Left lung (tissue), 10 donors: Measurements from ENCODE around the gene HPS1. TPM values are rescaled to one million over a fixed set of nuclear protein-coding genes. Genes with fewer than 3 reads are reported as not detected.
"Not testable (repeated sequence)": the region's sequence is repeated elsewhere in the genome, so short reads cannot be mapped to it uniquely, and the experiment has no call there.

Experiments used
- ATAC-seq: fragments of 200-7000 bp; cut with Tn5 transposase; one replicate; pipeline ENCODE4 v1.9.1; 2020; ENCODE audit warnings: moderate library complexity
- DNase-seq, 4 donors: peaks; one replicate each; pipeline ENCODE4 v3.0.0-alpha.2; 2013 to 2020
- H3K27ac ChIP-seq, 2 donors: fragments of 200-600 bp; sonication (generic) in 1 of 2; one replicate each; pipeline versions ENCODE4 v1.5.0 to v1.8.0; 2020 to 2021
- H3K27me3 ChIP-seq, 2 donors: fragments of 200-600 bp; sonication (generic) in 1 of 2; one replicate each; pipeline versions ENCODE4 v1.5.0 to v1.8.0; 2020 to 2021
- H3K36me3 ChIP-seq, 2 donors: fragments of 200-600 bp; sonication (generic) in 1 of 2; one replicate each; pipeline versions ENCODE4 v1.5.0 to v1.8.0; 2020 to 2021
- H3K4me1 ChIP-seq, 2 donors: fragments of 200-600 bp; one replicate each; pipeline ENCODE4 v1.8.0; 2021
- H3K4me3 ChIP-seq, 2 donors: fragments of 200-600 bp; sonication (generic) in 1 of 2; one replicate each; pipeline versions ENCODE4 v1.5.0 to v1.8.0; 2020 to 2021; ENCODE audit warnings: mild to moderate bottlenecking in 1 of 2
- H3K9me3 ChIP-seq, 2 donors: fragments of 200-600 bp; sonication (generic) in 1 of 2; one replicate each; pipeline versions ENCODE4 v1.5.0 to v1.8.0; 2020 to 2021
- CTCF ChIP-seq, 2 donors: fragments of 200-600 bp; sonication (generic) in 1 of 2; IDR thresholded peaks; one replicate each; pipeline versions ENCODE4 v1.5.0 to v1.8.0; 2021; ENCODE audit warnings: antibody characterized with exemption in 2 of 2
- intact Hi-C, 2 donors: fragments of 100-400 bp; cut with DNase I; formaldehyde crosslinking; loops; one replicate each; pipeline versions ENCODE4 v1.11.2 to v1.14.2; 2022
- polyA plus RNA-seq, 6 donors: library from polyadenylated mRNA; unstranded; fragments of 120-200 nt; gene quantifications; one replicate each; pipeline ENCODE4 v1.2.1, GENCODE V29; 2013; ENCODE audit not compliant: insufficient read length in 6 of 6
- total RNA-seq, 2 donors: library from RNA; stranded (reverse); fragmentation: NEBNext Ultra II Directional; extraction: Animal tissue kit (Norgen Biotek cat#: 25700); gene quantifications; one replicate each; pipeline ENCODE4 v1.2.1, GENCODE V29; 2021
- donor health status: DM: no; HTN: yes; CAD: no.
- donor health status: DM: no; HTN: no; CAD: no.

The HPS1 gene
- total and polyA plus RNA-seq, 8 donors, result 32.1 to 95.0 (median 36.8) TPM

DNA sequence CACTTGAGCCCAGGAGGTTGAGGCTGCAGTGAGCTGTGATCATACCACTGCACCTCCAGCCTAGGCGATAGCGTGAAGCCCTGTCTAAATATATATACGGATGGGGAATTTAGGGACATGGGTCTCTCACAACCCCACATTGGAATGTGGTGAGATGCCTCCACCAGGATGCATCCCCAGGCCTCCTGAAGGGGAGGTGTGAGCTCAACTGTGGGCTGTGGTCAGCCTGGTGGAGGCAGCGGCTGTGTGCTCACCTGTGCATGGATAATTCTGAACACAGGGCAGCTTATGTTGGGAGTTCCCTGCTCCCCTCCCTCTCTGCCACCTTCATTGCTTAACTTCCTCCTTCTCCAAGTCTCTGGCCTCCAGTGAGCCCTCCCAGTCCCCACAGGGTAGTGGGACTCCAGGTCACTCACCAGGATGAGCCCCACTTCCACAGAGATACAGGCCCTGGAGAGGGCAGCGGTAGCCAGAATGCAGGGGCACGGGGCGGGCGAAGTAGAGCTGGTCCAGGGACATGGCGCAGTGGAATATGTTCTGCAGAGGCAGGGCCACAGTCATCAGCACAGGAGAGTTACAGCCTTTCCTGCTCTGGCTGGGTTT lies 62.1 kb downstream of the HPS1 start:
- Histone ChIP-seq H3K27ac (no peak overlapping the region), H3K36me3 (peaks cover 0 to 23% of the 10 kb centered on the region in 2 donors), H3K4me1 (no peaks in the 10 kb centered on the region), H3K4me3 (no peak overlapping the region), H3K27me3 (no peaks in the 10 kb centered on the region), H3K9me3 (no peaks in the 10 kb centered on the region)
- TF ChIP-seq CTCF (IDR thresholded peaks at IDR 0.05), result no peak
- DNase-seq (no peak), ATAC-seq (no peak)
- intact Hi-C loops, result no loop called here

- intact Hi-C loops, result no loop called here
- no peak for DNase-seq
Measured at GRCh38 chr10:98383869-98384268, 62.9 kb downstream of the HPS1 start.

DNA sequence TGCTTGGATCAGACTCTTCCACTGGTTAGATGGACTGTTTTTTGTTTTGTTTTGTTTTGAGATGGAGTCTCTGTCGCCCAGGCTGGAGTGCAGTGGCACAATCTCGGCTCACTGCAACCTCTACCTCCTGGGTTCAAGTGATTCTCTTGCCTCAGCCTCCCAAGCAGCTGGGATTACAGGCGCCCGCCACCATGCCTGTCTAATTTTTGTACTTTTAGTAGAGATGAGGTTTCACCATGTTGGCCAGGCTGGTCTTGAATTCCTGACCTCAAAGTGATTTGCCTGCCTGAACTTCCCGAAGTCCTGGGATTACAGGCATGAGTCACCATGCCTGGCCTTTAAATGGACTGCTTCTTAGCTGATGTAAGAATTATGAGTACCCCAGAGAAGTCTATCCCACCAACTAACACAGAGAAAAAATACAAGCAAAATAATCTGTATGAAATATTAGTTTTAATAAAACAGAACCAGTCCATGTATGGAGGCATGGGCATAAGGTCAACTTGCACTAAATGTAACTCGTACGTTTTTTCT lies 63.5 kb downstream of the HPS1 start:
- H3K4me3 ChIP-seq, H3K27ac ChIP-seq, H3K9me3 ChIP-seq, DNase-seq, H3K4me1 ChIP-seq, H3K27me3 ChIP-seq, intact Hi-C loops: not testable (repeated sequence)
- peaks cover 0 to 23% of the 10 kb centered on the region in 2 donors for H3K36me3 ChIP-seq
- peak; percentile 16 for ATAC-seq

More at GRCh38 chr10:98383869-98384268, 62.9 kb downstream of the HPS1 start:
- peaks cover 0 to 23% of the 10 kb centered on the region in 2 donors for H3K36me3 ChIP-seq
- no peaks in the 10 kb centered on the region for H3K4me1 ChIP-seq
- H3K9me3 ChIP-seq, result no peaks in the 10 kb centered on the region
- H3K27me3 ChIP-seq, result no peaks in the 10 kb centered on the region
- ATAC-seq, result no peak
- H3K4me3 ChIP-seq, result no peak overlapping the region
- no peak for TF ChIP-seq CTCF (IDR thresholded peaks at IDR 0.05)
- H3K27ac ChIP-seq, result no peak overlapping the region

- no peak for TF ChIP-seq CTCF (IDR thresholded peaks at IDR 0.05)
- Histone ChIP-seq H3K36me3 (peaks cover 0 to 23% of the 10 kb centered on the region in 2 donors), H3K4me3 (no peak overlapping the region), H3K4me1 (no peaks in the 10 kb centered on the region), H3K9me3 (no peaks in the 10 kb centered on the region), H3K27me3 (no peaks in the 10 kb centered on the region), H3K27ac (no peak overlapping the region)
- no peak for ATAC-seq
- DNase-seq, result no peak
- intact Hi-C loops, result no loop called here
Measured at GRCh38 chr10:98382691-98383101, 64.0 kb downstream of the HPS1 start.

- no peaks in the 10 kb centered on the region for H3K27me3 ChIP-seq
- no peak for TF ChIP-seq CTCF (IDR thresholded peaks at IDR 0.05)
- H3K27ac ChIP-seq, result no peak overlapping the region
- no peaks in the 10 kb centered on the region for H3K4me1 ChIP-seq
- ATAC-seq (no peak), DNase-seq (no peak)
- intact Hi-C loops, result no loop called here
- H3K36me3 ChIP-seq, result peaks cover 0 to 17% of the 10 kb centered on the region in 2 donors
- H3K4me3 ChIP-seq, result no peak overlapping the region
- H3K9me3 ChIP-seq, result peaks cover 0 to 3% of the 10 kb centered on the region in 2 donors
Measured at GRCh38 chr10:98380493-98381339, 66.0 kb downstream of the HPS1 start.
